Activated naive CD8-positive, alpha-beta T cell treated with anti-CD3 and anti-CD28 coated beads, Interleukin-2, amount 10 ng/mL, durations not matched to agents 7 days and 5 days (primary cell): Measurements from ENCODE around the gene TCF15. TPM values are rescaled to one million over a fixed set of nuclear protein-coding genes. Genes with fewer than 3 reads are reported as not detected.

Experiments used
- ATAC-seq: fragments of 150-1000 bp; cut with Tn5 transposase; one replicate; pipeline ENCODE4 v1.10.0; 2021; ENCODE audit warnings: low read depth, moderate library complexity
- POLR2A ChIA-PET: fragments of 350-600 bp; sonication (Branson Sonifier 250); formaldehyde crosslinking; loops from one replicate; lab custom pipeline; 2021; ENCODE audit warnings: antibody characterized with exemption; lab: Charles Lee
- DNase-seq: peaks from one replicate; pipeline ENCODE4 v3.0.0; 2021
- H3K27ac Mint-ChIP-seq: one replicate; pipeline ENCODE4 v1.8.0; 2022; ENCODE audit warnings: mild to moderate bottlenecking, mixed read lengths
- H3K27me3 Mint-ChIP-seq: one replicate; pipeline ENCODE4 v1.8.0; 2022; ENCODE audit warnings: mild to moderate bottlenecking, moderate library complexity, mixed read lengths
- H3K36me3 Mint-ChIP-seq: one replicate; pipeline ENCODE4 v1.8.0; 2021; ENCODE audit warnings: mild to moderate bottlenecking, mixed read lengths
- H3K4me1 Mint-ChIP-seq: one replicate; pipeline ENCODE4 v1.8.0; 2021; ENCODE audit warnings: mixed read lengths
- H3K4me3 Mint-ChIP-seq: one replicate; pipeline ENCODE4 v1.8.0; 2022; ENCODE audit warnings: mild to moderate bottlenecking, moderate library complexity, mixed read lengths
- H3K9me3 Mint-ChIP-seq: one replicate; pipeline ENCODE4 v1.8.0; 2021; ENCODE audit warnings: mixed read lengths
- total RNA-seq, 2 experiments: library from RNA; stranded (reverse); gene quantifications; one replicate each; pipeline ENCODE4 v1.2.3, GENCODE V29; 2021

Gene TCF15
- total RNA-seq, 2 experiments from 2014 or later: not detected

DNA sequence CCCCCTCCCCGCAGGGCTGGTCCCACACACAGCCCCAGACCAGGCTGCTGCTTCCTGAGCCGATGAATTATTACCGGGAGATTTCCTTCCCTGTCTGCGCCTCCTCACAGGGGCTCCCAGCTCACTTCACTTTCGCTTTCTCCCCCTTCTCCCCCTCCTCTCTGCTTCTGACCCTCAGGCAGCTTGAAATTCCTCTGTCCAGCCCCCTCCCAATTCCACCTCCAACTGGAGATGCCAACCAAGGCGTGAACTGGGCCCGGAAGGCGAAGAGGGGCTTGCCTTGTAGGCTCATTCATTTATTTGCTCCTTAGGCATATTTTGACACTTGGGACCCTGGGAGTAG is 1.7 kb upstream of the TCF15 start:
- Mint-ChIP-seq H3K27ac (no peak overlapping the region), H3K9me3 (no peaks in the 10 kb centered on the region), H3K4me1 (peaks cover 2% of the 10 kb centered on the region), H3K4me3 (no peak overlapping the region), H3K36me3 (no peaks in the 10 kb centered on the region), H3K27me3 (peaks cover 50% of the 10 kb centered on the region)
- DNase-seq: no peak
- POLR2A ChIA-PET: no interaction called here
- no peak for ATAC-seq

DNA sequence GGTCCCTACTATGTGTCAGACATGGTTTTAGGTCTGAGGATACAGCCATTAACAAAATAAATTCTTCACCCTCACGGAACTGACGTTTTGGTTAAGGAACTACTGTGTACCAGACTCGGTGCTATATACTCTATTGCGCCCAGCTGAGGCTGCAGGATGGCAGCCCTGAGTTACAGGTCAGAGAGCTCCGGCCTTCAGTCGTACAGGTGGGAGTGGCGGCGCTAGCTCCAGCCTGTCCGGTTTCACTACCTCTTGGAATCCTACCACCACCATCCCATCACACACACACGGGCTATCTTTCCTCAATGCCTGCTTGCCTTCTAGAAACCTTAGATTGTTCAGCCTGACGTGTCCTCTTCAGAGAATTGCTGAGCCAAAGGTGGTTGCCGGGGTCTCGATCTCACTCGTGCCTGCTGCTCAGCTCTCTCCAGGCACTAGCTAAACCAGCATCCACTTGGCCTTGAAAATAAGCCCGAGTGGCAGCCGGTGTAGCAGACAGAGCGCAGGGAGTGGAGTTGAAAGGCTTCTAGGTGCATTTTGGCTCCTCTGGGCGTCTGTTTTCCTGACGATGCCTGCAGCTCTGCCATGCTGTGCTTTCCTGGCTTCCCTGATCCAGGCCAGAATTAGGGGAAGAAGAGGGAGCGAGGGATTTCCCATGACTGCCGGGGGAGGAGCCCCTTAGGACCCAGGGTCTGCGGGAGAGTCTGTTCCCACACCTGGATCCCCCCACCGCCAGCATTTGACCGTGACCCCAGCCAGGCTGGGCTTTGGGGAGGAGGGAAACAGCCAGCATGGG is 1.1 kb upstream of the TCF15 start:
- no peak for DNase-seq
- H3K27ac Mint-ChIP-seq: no peak overlapping the region
- no peaks in the 10 kb centered on the region for H3K36me3 Mint-ChIP-seq
- H3K4me3 Mint-ChIP-seq: no peak overlapping the region
- H3K27me3 Mint-ChIP-seq: peaks cover 50% of the 10 kb centered on the region
- peaks cover 2% of the 10 kb centered on the region for H3K4me1 Mint-ChIP-seq
- POLR2A ChIA-PET: no interaction called here
- no peaks in the 10 kb centered on the region for H3K9me3 Mint-ChIP-seq
- no peak for ATAC-seq

DNA sequence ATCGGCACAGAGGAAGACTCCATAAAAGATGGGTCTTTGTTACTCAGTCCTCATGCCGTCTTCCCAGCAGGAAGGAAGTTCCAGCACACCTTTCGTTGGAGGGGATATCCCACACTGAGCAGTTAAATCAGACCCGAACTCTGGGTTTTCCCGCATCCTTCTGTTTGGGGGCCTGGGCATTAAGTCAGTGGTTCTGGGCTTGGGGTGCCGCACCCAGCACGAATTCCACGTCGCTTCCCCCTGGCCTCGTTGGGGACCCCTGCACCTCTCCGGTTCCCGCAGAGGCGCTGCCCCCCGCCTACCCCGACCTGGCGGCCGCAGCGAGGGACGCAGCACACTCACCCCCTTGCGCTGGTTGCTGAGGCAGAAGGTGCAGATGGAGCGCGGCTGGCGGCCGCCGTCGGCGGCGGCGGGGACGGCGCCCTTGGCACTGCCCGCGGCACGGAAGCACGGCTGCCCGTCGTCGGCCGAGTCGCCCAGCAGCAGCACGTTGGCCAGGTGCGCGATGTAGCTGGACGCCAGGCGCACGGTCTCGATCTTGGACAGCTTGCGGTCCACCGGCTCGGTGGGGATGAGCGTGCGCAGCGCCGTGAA is 641 bp downstream of the TCF15 start:
- Mint-ChIP-seq H3K4me1 (peaks cover 2% of the 10 kb centered on the region), H3K27ac (no peak overlapping the region), H3K9me3 (no peaks in the 10 kb centered on the region), H3K27me3 (peaks cover 47% of the 10 kb centered on the region), H3K36me3 (no peaks in the 10 kb centered on the region), H3K4me3 (no peak overlapping the region)
- DNase-seq (no peak), ATAC-seq (no peak)
- POLR2A ChIA-PET: no interaction called here

DNA sequence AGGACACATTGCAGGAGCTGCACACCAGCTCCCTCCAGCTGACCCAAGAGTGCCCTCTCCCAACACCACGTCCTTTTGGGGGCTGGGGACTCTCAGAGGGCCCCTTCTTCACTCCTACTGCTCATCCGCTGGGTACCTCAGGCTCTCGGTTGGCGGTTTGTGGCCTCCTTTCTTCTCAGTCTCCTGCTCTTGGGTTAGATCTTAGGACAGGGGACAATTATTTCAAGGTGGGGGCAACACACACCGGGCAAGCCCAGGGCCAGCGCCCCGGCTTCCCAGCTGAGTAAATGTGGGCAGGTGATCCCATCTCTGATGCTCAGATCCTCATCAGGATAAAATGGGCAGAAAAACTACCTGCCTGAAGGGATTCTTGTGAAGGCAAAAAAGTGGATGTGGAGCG is 1.1 kb downstream of the TCF15 start:
- H3K4me1 Mint-ChIP-seq: peaks cover 2% of the 10 kb centered on the region
- ATAC-seq (no peak), DNase-seq (no peak)
- POLR2A ChIA-PET: no interaction called here
- no peaks in the 10 kb centered on the region for H3K9me3 Mint-ChIP-seq
- H3K36me3 Mint-ChIP-seq: no peaks in the 10 kb centered on the region
- H3K27me3 Mint-ChIP-seq: peaks cover 47% of the 10 kb centered on the region
- H3K27ac Mint-ChIP-seq: no peak overlapping the region
- no peak overlapping the region for H3K4me3 Mint-ChIP-seq

DNA sequence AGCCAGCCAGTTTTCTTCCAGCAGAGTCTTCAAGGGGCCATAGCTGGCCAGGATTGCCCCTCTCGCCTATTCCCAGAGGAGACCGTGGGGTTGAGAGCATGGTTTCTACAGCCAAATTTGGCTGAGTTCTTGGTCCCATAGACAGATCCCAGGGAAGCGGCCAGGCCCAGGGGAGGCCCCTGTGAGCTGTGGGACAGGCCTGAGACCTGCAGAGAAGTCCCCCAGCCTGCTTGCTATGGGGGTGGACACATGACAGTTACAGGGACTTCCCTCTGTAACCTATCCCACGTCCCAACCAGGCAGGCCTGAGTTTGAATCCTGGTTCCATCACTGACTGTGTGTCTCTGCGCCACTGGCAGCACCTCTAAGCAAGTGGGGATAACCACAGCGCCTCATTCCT is 2.6 kb downstream of the TCF15 start:
- H3K4me1 Mint-ChIP-seq: peaks cover 2% of the 10 kb centered on the region
- H3K9me3 Mint-ChIP-seq: no peaks in the 10 kb centered on the region
- H3K27ac Mint-ChIP-seq: no peak overlapping the region
- peaks cover 35% of the 10 kb centered on the region for H3K27me3 Mint-ChIP-seq
- no peak overlapping the region for H3K4me3 Mint-ChIP-seq
- no peaks in the 10 kb centered on the region for H3K36me3 Mint-ChIP-seq
- DNase-seq: no peak
- no peak for ATAC-seq
- POLR2A ChIA-PET: no interaction called here

DNA sequence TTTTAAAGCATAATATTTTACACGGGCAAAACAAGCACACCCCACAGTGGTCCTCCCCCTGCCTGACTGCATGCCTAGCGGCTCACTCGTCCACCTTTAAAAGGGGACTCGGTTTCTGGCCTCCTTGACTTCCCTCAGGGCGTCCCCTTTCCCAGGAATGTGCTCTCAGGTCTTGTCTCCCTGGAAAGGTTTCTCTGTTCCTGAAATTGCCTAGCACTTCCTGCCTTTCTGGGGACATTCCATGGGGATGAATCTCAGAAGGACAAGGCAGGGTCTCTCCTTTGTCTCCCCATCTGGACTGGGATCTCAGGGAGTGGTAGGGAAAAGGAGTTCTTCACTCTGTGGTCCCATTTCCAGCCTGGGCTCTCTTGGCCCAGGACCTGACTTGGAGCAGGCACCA is 4.9 kb downstream of the TCF15 start:
- H3K9me3 Mint-ChIP-seq: no peaks in the 10 kb centered on the region
- POLR2A ChIA-PET: no interaction called here
- peaks cover 16% of the 10 kb centered on the region for H3K27me3 Mint-ChIP-seq
- no peak overlapping the region for H3K27ac Mint-ChIP-seq
- no peak for ATAC-seq
- no peaks in the 10 kb centered on the region for H3K36me3 Mint-ChIP-seq
- H3K4me1 Mint-ChIP-seq: peaks cover 2% of the 10 kb centered on the region
- no peak overlapping the region for H3K4me3 Mint-ChIP-seq
- DNase-seq: no peak

DNA sequence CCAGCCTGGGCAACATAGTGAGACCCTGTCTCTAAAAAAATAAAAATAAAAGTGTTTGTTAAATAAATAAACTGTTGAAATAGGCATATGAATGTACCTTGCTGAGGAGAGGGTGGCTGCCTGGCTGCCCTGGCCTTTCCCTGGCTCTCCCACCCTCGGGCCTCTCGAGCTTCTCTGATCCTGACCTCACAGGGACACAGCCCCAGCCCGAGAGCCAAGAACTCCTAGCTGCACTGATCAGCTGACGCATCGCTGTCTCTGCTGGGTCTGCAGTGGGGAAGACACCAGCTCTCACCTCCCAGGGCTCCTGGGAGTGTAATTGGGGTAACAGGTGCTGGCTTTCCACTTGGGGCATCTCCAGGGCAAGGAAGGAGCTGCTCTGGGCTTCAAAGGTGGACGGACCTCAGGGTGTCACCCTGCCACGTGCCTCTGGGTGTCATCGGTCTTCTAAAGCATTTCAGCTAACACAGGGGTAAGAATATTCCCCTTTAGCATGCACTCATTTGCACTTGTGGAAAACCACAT is 6.9 kb downstream of the TCF15 start:
- H3K4me1 Mint-ChIP-seq: peaks cover 2% of the 10 kb centered on the region
- POLR2A ChIA-PET: no interaction called here
- H3K36me3 Mint-ChIP-seq: no peaks in the 10 kb centered on the region
- H3K4me3 Mint-ChIP-seq: no peak overlapping the region
- peaks cover 4% of the 10 kb centered on the region for H3K27me3 Mint-ChIP-seq
- DNase-seq (no peak), ATAC-seq (no peak)
- no peak overlapping the region for H3K27ac Mint-ChIP-seq
- H3K9me3 Mint-ChIP-seq: no peaks in the 10 kb centered on the region

DNA sequence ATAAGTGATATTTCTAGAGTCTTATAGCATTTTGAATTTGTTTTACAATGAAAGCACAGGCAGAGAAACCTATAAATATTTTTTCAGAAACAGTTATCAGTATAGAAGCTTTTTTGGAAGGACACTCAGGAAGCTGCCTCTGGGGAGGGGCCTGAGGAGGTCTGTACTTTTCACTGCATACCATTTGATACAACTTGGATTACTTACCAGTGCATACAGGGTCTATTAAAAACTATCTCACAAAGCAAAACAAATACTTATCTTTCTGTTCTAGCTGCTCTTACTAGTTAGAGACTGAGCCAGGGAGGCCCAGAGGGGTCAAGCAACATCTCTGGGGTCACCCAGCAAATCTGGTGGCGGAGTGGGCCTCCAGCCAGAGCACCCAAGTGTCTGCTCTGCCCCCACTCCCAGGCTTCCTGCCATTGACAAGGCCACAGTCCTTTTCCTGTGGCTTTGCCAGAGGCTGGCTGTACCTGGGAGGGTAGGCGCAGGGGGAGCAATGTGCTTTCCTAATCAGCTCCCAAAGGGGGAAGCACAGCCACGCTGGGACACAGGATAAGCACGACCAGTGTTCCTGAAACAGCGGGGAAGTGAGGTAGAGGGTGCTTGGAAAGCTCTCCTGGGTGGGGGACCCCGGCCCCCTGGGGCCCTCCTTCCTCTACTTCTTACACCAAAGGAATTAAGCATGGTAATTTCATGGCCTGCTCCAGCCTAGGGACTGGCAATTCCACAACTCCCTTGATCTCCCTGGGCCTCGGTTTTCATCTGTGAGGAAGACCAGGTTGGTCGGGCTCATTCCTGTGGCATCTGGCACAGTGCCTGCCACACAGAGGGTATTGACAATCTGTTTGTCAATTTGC is 7.8 kb downstream of the TCF15 start:
- no peak overlapping the region for H3K4me3 Mint-ChIP-seq
- no peaks in the 10 kb centered on the region for H3K27me3 Mint-ChIP-seq
- H3K27ac Mint-ChIP-seq: no peak overlapping the region
- no peaks in the 10 kb centered on the region for H3K36me3 Mint-ChIP-seq
- POLR2A ChIA-PET: no interaction called here
- no peaks in the 10 kb centered on the region for H3K9me3 Mint-ChIP-seq
- H3K4me1 Mint-ChIP-seq: peaks cover 2% of the 10 kb centered on the region
- DNase-seq (no peak), ATAC-seq (no peak)

DNA sequence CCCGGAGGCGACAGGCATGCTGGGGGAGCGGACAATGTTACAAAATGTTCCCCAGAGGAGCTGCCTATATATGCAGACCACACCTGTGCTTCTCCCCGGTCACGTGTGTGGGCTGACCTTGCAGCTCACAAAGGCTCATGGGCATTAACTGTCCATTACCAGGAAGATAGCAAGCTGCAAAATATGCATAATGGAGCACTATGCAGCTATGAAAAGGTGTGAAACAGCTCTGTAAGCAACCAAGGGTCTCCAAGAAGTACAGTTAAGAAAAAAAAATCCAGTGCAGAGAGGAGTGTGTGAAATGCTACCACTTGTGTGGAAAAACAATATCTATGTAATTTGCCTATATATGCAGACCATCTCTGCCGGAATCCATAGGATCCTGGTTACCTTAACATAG is 9.4 kb downstream of the TCF15 start:
- Mint-ChIP-seq H3K4me1 (no peaks in the 10 kb centered on the region), H3K27ac (no peak overlapping the region), H3K27me3 (no peaks in the 10 kb centered on the region), H3K4me3 (no peak overlapping the region), H3K9me3 (no peaks in the 10 kb centered on the region), H3K36me3 (no peaks in the 10 kb centered on the region)
- POLR2A ChIA-PET: no interaction called here
- DNase-seq (no peak), ATAC-seq (no peak)

DNA sequence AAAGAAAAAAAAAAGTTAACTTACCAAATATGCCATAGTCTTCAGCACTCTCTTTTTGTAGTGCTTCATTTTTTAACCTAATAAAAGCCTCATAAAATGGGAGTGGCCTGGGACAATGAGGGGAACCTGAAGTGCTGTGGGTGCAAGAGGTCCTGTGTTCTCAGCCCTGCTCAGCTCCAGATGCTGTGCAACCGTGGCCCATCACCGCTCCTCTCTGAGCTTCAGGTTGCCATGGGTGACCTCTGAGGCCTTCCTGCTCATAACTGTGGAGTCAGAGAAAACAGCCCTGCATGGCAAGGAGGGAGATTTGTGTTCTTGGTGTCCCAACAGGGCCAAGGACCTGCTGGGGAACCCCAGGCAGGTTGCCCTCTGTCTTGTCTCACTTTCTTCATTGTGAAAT is 10.0 kb downstream of the TCF15 start:
- no peak for DNase-seq
- ATAC-seq: no peak
- no peaks in the 10 kb centered on the region for H3K9me3 Mint-ChIP-seq
- H3K4me3 Mint-ChIP-seq: no peak overlapping the region
- POLR2A ChIA-PET: no interaction called here
- no peaks in the 10 kb centered on the region for H3K27me3 Mint-ChIP-seq
- H3K36me3 Mint-ChIP-seq: no peaks in the 10 kb centered on the region
- no peak overlapping the region for H3K27ac Mint-ChIP-seq
- H3K4me1 Mint-ChIP-seq: no peaks in the 10 kb centered on the region

DNA sequence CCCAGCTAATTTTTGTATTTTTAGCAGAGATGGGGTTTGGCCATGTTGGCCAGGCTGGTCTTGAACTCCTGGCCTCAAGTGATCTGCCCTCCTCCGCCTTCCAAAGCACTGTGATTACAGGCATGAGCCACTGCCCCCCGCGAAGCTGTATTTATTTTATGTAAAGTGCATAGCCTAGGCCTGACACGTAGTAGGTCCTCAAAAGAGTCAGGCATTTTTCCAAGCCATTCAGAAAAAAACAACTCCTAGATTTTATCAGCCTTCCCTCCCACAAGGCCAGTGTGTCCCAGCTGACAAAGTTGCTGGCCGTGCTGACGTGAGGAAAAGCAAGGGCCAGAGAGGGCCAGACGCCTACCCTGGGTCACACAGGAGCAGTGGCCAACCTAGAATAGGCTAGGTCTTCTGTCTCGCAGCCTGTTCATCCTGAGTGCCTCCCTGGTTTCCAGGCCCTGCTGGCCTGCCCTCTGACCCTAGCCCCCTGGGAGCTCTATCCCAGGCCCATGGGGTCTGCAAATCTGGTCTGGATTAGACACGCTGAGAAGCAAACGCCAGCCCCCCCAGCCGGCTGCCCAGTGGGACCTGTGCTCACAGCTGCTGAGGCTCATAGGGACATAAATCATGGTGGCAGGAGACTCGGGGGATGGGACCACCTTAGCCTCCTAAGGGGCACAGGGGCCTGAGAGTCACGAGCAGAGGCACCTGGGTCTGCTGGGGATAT is 11.8 kb downstream of the TCF15 start:
- H3K27me3 Mint-ChIP-seq: no peaks in the 10 kb centered on the region
- no peak overlapping the region for H3K4me3 Mint-ChIP-seq
- no peaks in the 10 kb centered on the region for H3K4me1 Mint-ChIP-seq
- no peak for ATAC-seq
- no peak overlapping the region for H3K27ac Mint-ChIP-seq
- no peaks in the 10 kb centered on the region for H3K36me3 Mint-ChIP-seq
- no peak for DNase-seq
- POLR2A ChIA-PET: no interaction called here
- H3K9me3 Mint-ChIP-seq: no peaks in the 10 kb centered on the region

DNA sequence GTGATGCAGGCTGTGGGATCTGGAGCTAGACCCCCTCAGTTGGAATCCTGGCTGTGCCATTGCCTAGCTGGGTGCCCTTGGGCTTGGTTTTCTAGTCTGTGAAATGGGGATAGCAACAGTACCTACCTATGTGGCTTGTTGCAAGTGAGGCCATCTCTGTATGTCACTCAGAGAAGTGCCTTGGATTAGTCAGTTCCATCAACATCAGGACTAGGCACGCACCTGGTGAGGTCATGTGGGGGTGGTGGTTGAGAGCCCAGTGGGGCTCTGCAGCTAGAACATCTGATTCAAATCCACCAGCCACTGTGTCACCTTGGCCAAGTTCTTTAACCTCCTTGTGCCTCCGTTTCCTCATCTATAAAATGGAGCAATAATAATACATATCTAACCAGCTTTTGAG is 12.5 kb downstream of the TCF15 start:
- POLR2A ChIA-PET: no interaction called here
- no peak for DNase-seq
- no peaks in the 10 kb centered on the region for H3K27me3 Mint-ChIP-seq
- no peak overlapping the region for H3K4me3 Mint-ChIP-seq
- ATAC-seq: no peak
- H3K36me3 Mint-ChIP-seq: no peaks in the 10 kb centered on the region
- no peaks in the 10 kb centered on the region for H3K9me3 Mint-ChIP-seq
- H3K27ac Mint-ChIP-seq: no peak overlapping the region
- no peaks in the 10 kb centered on the region for H3K4me1 Mint-ChIP-seq
